Keratinocyte (primary cell): ENCODE results near the gene ARHGAP15.

Experiments
- CTCF ChIP-seq, 3 experiments: IDR thresholded peaks in 1 of 3; conservative IDR thresholded peaks in 1 of 3; optimal IDR thresholded peaks in 1 of 3; 2 replicates in 2 of 3; 3 replicates in 1 of 3; pipeline versions ENCODE3 to v1.5.1; 2011; ENCODE audit warnings: low read length in 3 of 3, mild to moderate bottlenecking in 3 of 3, moderate library complexity in 2 of 3, control low read depth in 1 of 3, inconsistent platforms in 1 of 3; ENCODE audit not compliant: insufficient read depth in 2 of 3; ENCODE audit errors: extremely low read depth in 1 of 3
- EZH2 ChIP-seq: IDR thresholded peaks from one replicate; pipeline ENCODE4 v1.6.1; 2012; ENCODE audit warnings: inconsistent platforms, mild to moderate bottlenecking, low read length, moderate library complexity

- TF ChIP-seq CTCF (optimal IDR thresholded peaks at IDR 0.05 in 1 of 3, IDR thresholded peaks at IDR 0.05 in 1 of 3, conservative IDR thresholded peaks at IDR 0.05 in 1 of 3; ENCODE audit: extremely low read depth in 1 of 3, insufficient read depth in 2 of 3, low read length in 3 of 3) (no peak), EZH2 (no peak)
Measured at GRCh38 chr2:143433251-143433650, 304.0 kb downstream of the ARHGAP15 start.
